ENCODE measurements around the gene FHOD3.

FHOD3 gene

DNA sequence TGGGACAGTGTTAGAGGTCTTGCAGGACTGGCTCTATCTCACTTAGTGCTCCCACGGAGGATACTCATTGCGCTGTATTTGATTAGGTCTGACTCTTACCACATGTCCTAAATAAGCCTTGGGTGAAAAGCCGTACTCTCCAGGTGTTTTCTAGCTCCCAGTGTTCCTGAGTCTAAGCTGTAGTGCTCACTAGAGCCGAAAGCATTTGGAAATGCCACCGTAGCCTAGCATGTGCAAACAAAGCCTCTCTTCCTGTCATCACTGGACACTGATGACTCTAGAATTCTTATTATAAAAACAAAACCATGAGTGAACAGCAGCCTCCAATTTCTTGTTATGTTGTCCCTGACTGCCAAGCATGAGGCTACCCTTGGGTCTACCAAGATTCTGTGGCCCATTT lies 325.1 kb downstream of the FHOD3 start:
- Histone ChIP-seq H3K4me3 (no peak overlapping the region), H3K27me3 (no peaks in the 10 kb centered on the region), H3K27ac (no peak overlapping the region), H3K36me3 (peaks cover 15% of the 10 kb centered on the region), H3K4me1 (peaks cover 14% of the 10 kb centered on the region; the same call in 1 of the 2 replicates), H3K9ac (no peak overlapping the region), H3K9me3 (peaks cover 43% of the 10 kb centered on the region), H4K20me1 (no peaks in the 10 kb centered on the region), H3K4me2 (no peak overlapping the region)
- TF ChIP-seq Cebpa-rat (IDR thresholded peaks at IDR 0.05): no peak

DNA sequence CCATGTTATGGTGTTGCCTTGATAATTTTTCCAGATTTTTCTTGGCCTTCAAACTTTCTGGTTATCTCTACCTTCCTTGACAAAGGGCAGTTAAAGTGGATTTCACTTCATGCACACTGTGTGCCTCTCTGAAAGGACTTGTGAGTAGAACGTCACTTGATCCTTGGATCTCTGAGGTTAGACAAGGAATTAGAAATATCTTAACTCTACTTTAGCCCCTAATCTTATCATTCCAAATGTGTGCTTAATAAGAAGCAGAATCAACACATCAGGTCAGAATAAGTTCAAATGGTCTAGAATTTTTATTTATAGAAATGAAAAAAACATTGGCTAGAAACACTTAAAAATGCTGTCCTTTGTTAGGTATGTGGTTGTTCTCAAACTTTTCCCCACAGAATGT lies 325.6 kb downstream of the FHOD3 start:
- Histone ChIP-seq H3K4me1 (peaks cover 18% of the 10 kb centered on the region), H3K27ac (no peak overlapping the region), H4K20me1 (no peaks in the 10 kb centered on the region), H3K27me3 (no peaks in the 10 kb centered on the region), H3K4me3 (no peak overlapping the region), H3K4me2 (no peak overlapping the region), H3K9ac (no peak overlapping the region), H3K36me3 (peaks cover 15% of the 10 kb centered on the region), H3K9me3 (peaks cover 43% of the 10 kb centered on the region)
- TF ChIP-seq Cebpa-rat (IDR thresholded peaks at IDR 0.05): no peak

DNA sequence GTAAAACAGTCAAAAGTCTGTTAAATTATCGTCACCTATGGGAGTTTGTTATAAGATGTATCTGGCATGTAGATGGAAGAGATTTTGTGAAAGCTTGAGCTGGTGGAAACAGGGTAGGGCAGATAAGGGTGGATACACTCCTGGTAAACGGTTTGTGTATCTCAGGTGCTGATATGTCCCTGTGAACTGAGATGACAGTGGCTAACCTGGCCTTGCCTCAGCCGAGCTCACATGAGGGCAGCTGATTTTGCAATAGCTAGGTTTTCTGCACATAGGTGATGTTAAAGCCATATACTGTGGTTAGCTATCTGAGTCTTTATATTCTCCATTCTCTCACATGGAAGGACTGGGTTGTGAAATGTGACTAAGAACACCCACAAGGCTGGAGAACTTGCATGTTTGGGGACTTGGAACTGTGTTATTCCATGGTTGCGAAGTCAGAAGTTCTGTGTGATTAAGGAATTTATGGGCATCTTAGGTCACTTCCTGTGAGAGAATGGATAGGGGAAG lies 326.2 kb downstream of the FHOD3 start:
- Histone ChIP-seq H3K4me1 (peaks cover 25% of the 10 kb centered on the region), H3K27ac (no peak overlapping the region), H3K27me3 (no peaks in the 10 kb centered on the region), H3K4me2 (no peak overlapping the region), H3K4me3 (no peak overlapping the region), H3K9ac (no peak overlapping the region), H3K9me3 (peaks cover 43% of the 10 kb centered on the region), H4K20me1 (no peaks in the 10 kb centered on the region), H3K36me3 (peaks cover 15% of the 10 kb centered on the region)
- TF ChIP-seq Cebpa-rat (IDR thresholded peaks at IDR 0.05): no peak

DNA sequence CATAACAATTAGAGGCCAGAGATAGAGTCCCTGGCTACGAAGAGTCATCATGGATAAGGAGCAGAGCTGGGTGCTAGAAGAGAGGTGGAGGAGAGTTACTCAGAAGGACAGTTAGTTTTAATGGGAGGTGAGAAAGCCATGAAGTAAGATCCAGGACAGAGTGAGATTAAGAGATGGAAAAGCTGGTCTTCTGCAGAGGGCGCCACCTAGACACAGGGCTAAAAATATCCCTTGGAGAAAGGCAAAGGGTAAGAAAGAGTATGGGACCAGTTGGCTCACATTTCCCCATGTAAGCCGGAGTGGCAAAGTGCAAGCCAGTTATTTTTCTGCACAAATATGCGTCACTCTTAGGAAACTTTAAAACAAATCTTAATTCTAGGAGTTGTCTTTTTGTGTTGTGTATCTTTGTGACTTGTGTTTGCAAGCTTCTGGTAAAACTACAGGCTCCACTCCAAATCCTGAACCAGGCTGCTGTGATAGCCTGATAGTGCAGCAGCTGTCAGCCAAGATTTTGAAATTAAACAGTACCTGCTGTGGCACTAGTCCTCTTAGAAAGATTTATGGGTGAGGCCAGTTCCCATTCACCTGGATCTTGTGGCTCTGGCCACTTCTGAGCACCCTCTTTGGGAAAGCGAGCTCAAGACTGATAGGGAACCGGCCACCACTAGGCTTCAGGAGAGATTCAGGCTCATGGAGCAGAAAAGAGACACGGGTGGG lies 327.1 kb downstream of the FHOD3 start:
- Histone ChIP-seq H3K27ac (no peak overlapping the region), H3K4me1 (peaks cover 34% of the 10 kb centered on the region), H3K4me2 (no peak overlapping the region), H3K4me3 (no peak overlapping the region), H3K27me3 (no peaks in the 10 kb centered on the region), H4K20me1 (no peaks in the 10 kb centered on the region), H3K9ac (no peak overlapping the region), H3K9me3 (peaks cover 47% of the 10 kb centered on the region), H3K36me3 (peaks cover 15% of the 10 kb centered on the region)
- TF ChIP-seq Cebpa-rat (IDR thresholded peaks at IDR 0.05): no peak

DNA sequence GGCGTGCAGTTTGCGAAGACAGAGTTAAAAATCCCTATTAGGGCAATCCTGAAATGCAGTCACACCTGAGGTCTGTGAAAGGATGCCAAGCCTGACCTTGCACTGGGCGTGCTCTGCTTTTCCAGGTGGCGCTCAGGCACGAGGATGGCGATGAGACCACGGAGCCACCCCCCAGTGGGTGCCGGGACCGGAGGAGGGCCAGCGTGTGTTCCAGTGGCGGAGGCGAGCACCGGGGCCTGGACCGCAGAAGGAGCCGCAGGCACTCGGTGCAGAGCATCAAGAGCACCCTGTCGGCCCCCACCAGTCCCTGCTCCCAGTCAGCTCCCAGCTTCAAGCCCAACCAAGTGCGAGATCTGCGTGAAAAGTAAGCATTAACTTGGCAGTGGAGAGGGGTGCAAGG lies 327.9 kb downstream of the FHOD3 start:
- TF ChIP-seq Cebpa-rat (IDR thresholded peaks at IDR 0.05): no peak
- no peaks in the 10 kb centered on the region for H3K27me3 ChIP-seq
- no peaks in the 10 kb centered on the region for H4K20me1 ChIP-seq
- no peak overlapping the region for H3K4me3 ChIP-seq
- no peak overlapping the region for H3K9ac ChIP-seq
- no peak overlapping the region for H3K27ac ChIP-seq
- peaks cover 41% of the 10 kb centered on the region for H3K4me1 ChIP-seq
- peaks cover 15% of the 10 kb centered on the region for H3K36me3 ChIP-seq
- H3K4me2 ChIP-seq: no peak overlapping the region
- peaks cover 49% of the 10 kb centered on the region for H3K9me3 ChIP-seq

DNA sequence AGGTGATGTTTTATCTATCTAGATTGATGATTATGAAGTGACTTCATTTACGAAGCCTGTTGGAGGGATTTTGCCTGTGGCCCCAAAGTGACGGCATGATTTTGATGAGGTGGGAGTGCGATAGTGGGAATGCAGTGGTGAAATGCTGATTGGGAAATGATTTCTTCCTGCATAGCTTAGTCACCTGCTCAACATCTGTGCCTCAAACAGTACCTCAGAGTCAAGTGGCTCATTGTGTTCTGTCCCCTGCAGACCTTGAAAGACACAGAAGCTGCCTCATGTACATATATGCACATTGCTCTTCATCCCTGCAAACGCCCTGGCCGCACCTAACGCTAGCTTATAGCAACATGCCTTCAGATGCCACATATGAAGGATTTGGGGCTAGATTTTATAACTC lies 330.1 kb downstream of the FHOD3 start:
- H3K9me3 ChIP-seq: peaks cover 49% of the 10 kb centered on the region
- H3K9ac ChIP-seq: no peak overlapping the region
- H3K4me2 ChIP-seq: peak overlapping the region; percentile 70
- H4K20me1 ChIP-seq: no peaks in the 10 kb centered on the region
- no peak overlapping the region for H3K27ac ChIP-seq
- H3K36me3 ChIP-seq: peaks cover 15% of the 10 kb centered on the region
- H3K4me1 ChIP-seq: peaks cover 64% of the 10 kb centered on the region
- no peaks in the 10 kb centered on the region for H3K27me3 ChIP-seq
- no peak for TF ChIP-seq Cebpa-rat (IDR thresholded peaks at IDR 0.05)
- no peak overlapping the region for H3K4me3 ChIP-seq

DNA sequence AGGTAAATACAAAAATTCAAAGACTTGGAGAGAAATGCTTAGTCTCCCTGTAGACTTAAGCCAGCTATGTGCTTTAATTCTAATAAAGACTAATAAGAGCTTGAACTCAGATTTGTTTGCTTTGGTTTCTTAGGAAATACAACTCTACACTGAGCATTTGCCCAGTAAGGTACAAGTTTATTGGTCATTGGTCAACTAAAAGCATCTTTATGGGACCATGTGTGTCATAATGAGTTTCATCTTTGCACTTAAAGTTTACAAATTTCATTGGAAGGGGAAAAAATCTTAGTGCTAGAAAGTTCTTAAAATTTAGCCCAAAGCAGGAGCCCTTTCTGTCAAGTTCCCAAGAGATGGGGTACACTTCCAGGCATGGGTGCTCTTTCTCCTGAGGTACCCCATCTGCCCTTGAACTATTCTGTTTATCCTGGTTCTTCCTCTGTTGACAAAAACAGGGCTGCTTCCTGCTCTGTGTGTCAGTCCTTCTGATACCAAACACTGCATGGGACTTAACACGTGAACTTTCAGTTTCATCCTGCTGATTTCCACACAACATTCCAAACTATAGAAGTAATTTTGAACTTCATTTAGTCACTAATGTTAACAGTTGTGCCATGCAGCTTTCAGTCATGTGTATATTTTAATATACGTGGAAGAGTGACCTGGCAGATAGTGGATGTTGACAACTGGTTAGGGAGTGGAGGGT lies 331.1 kb downstream of the FHOD3 start:
- H4K20me1 ChIP-seq: no peaks in the 10 kb centered on the region
- no peak for TF ChIP-seq Cebpa-rat (IDR thresholded peaks at IDR 0.05)
- no peaks in the 10 kb centered on the region for H3K27me3 ChIP-seq
- H3K9me3 ChIP-seq: peaks cover 50% of the 10 kb centered on the region
- peak overlapping the region; percentile 70 for H3K4me2 ChIP-seq
- peaks cover 73% of the 10 kb centered on the region for H3K4me1 ChIP-seq
- H3K4me3 ChIP-seq: 0 out of 2 replicates have a peak overlapping the region, but pooled peaks have one; percentile 15
- H3K9ac ChIP-seq: no peak overlapping the region
- peaks cover 15% of the 10 kb centered on the region for H3K36me3 ChIP-seq
- H3K27ac ChIP-seq: peak overlapping the region; percentile 62

DNA sequence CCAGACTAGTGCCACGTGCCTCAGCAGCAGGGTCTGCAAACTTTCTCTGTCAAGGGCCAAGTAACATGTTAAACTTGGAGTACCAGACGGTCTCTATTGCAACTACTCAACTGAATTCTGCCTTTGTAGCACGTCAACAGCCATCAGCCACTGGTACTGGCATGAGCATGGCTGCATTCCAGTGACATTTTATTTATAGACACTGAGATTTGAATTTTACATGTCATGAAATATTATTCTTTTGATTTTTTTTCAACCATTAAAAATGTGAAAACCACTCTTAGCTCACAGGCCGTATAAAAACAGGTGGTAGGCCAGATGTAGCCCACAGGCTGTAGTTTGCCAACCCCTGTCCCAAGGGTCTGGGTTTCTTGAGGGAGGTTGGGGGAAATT lies 331.6 kb downstream of the FHOD3 start:
- Histone ChIP-seq H4K20me1 (no peaks in the 10 kb centered on the region), H3K4me3 (0 out of 2 replicates have a peak overlapping the region, but pooled peaks have one; percentile 15), H3K9ac (no peak overlapping the region), H3K9me3 (peaks cover 44% of the 10 kb centered on the region), H3K27me3 (no peaks in the 10 kb centered on the region), H3K4me2 (peak overlapping the region; percentile 70), H3K36me3 (peaks cover 15% of the 10 kb centered on the region), H3K4me1 (peaks cover 79% of the 10 kb centered on the region), H3K27ac (peak overlapping the region; percentile 62)
- no peak for TF ChIP-seq Cebpa-rat (IDR thresholded peaks at IDR 0.05)

DNA sequence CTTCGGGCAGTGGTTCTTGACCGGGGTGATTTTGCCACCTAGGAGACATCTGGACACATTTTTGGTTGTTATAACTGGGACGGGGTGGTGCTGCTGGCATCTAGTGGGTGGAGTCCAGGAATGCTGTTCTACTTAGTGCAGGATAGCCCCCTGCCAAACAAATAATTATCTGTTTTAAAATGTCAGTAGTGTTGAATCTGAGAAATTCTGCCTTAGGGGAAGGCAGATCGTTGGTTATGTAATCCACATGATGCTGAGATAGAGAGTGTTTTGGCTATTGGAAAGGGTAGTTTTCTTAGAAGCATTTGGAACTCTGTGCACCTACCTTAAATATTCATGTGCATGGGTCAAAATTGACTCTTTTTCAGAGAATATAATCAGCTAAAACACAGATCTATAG lies 332.3 kb downstream of the FHOD3 start:
- Histone ChIP-seq H3K9me3 (peaks cover 38% of the 10 kb centered on the region), H4K20me1 (no peaks in the 10 kb centered on the region), H3K4me2 (peak overlapping the region; percentile 70), H3K27ac (peak overlapping the region; percentile 62), H3K9ac (no peak overlapping the region), H3K4me1 (peaks cover 86% of the 10 kb centered on the region), H3K36me3 (peaks cover 15% of the 10 kb centered on the region), H3K27me3 (no peaks in the 10 kb centered on the region), H3K4me3 (0 out of 2 replicates have a peak overlapping the region, but pooled peaks have one; percentile 15)
- no peak for TF ChIP-seq Cebpa-rat (IDR thresholded peaks at IDR 0.05)

DNA sequence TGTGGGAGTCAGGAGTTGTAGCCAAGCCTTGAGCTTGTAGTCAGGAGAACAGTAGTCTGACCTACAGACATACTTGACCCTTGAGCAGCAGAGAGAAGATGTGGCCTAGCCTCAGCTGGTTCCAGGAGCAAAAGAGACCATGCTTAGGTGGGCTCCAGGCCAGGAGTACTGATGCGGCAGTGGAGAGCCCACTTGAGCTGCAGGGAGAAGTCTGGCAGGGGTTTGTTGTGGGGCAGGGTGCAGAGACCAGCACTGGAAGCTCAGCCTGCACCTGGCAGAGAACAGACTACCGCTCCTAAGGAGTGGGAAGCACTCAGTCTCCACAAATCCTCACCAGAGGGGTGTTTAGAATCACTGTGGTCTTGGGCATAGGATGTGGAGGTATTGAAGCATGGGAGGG lies 333.4 kb downstream of the FHOD3 start:
- H3K4me2 ChIP-seq: peak overlapping the region; percentile 70
- TF ChIP-seq Cebpa-rat (IDR thresholded peaks at IDR 0.05): no peak
- H3K27me3 ChIP-seq: no peaks in the 10 kb centered on the region
- peaks cover 10% of the 10 kb centered on the region; the same call in 1 of the 2 replicates for H3K36me3 ChIP-seq
- H3K4me3 ChIP-seq: no peak overlapping the region
- peaks cover 97% of the 10 kb centered on the region for H3K4me1 ChIP-seq
- H4K20me1 ChIP-seq: no peaks in the 10 kb centered on the region
- H3K9me3 ChIP-seq: peaks cover 29% of the 10 kb centered on the region
- no peak overlapping the region for H3K9ac ChIP-seq
- H3K27ac ChIP-seq: peak overlapping the region; percentile 62

Data from BLaER1 (cell line).